Ishikawa (cell line): ENCODE data around the gene TMX4.

Source experiments
- CEBPB ChIP-seq: IDR thresholded peaks from 2 replicates; pipeline ENCODE4 v1.6.1; 2012
- CREB1 ChIP-seq: IDR thresholded peaks from 2 replicates; pipeline ENCODE4 v1.6.1; 2012; ENCODE audit warnings: low read depth
- EGR1 ChIP-seq: IDR thresholded peaks from 2 replicates; pipeline ENCODE4 v1.6.1; 2012
- EP300 ChIP-seq: IDR thresholded peaks from 2 replicates; pipeline ENCODE4 v1.6.1; 2012; ENCODE audit warnings: borderline replicate concordance
- FOXM1 ChIP-seq: IDR thresholded peaks from 2 replicates; pipeline ENCODE4 v1.6.1; 2012; ENCODE audit warnings: low read depth, borderline replicate concordance
- MAX ChIP-seq: IDR thresholded peaks from 2 replicates; pipeline ENCODE4 v1.6.1; 2012
- NFIC ChIP-seq: IDR thresholded peaks from 2 replicates; pipeline ENCODE4 v1.6.1; 2012
- RAD21 ChIP-seq: IDR thresholded peaks from 2 replicates; pipeline ENCODE4 v1.6.1; 2012; ENCODE audit warnings: low read depth
- REST ChIP-seq: IDR thresholded peaks from 2 replicates; pipeline ENCODE4 v1.6.1; 2012; ENCODE audit warnings: low read depth, mild to moderate bottlenecking
- TAF1 ChIP-seq: IDR thresholded peaks from 2 replicates; pipeline ENCODE4 v1.6.1; 2012; ENCODE audit warnings: low read depth, mild to moderate bottlenecking
- TCF12 ChIP-seq: IDR thresholded peaks from 2 replicates; pipeline ENCODE4 v1.6.1; 2012; ENCODE audit warnings: low read depth
- TEAD4 ChIP-seq: IDR thresholded peaks from 2 replicates; pipeline ENCODE4 v1.6.1; 2012
- USF1 ChIP-seq: IDR thresholded peaks from 2 replicates; pipeline ENCODE4 v1.6.1; 2012
- YY1 ChIP-seq: IDR thresholded peaks from 2 replicates; pipeline ENCODE4 v1.6.1; 2012; ENCODE audit warnings: low read depth
- ZBTB7A ChIP-seq: IDR thresholded peaks from 2 replicates; pipeline ENCODE4 v1.6.1; 2012; ENCODE audit warnings: low read depth

The TMX4 gene

GRCh38 chr20:8021541-8022269 is 2.1 kb upstream of the TMX4 start:
- TF ChIP-seq YY1 (no peak), EP300 (no peak), REST (no peak), MAX (no peak), TEAD4 (no peak), EGR1 (no peak), ZBTB7A (no peak), NFIC (no peak), TCF12 (no peak), CEBPB (no peak), TAF1 (no peak)

- TF ChIP-seq ZBTB7A (no peak), TAF1 (no peak), FOXM1 (no peak), REST (no peak), MAX (no peak), TEAD4 (no peak), TCF12 (no peak), EP300 (no peak), NFIC (no peak), USF1 (no peak), RAD21 (no peak), CREB1 (no peak), EGR1 (no peak), CEBPB (no peak), YY1 (no peak)
These were observed 936 bp upstream of the TMX4 start for GRCh38 chr20:8020314-8021079.

GRCh38 chr20:8019998-8020247 is 362 bp upstream of the TMX4 start:
- no peak for TF ChIP-seq USF1

GRCh38 chr20:8018958-8019245 is 659 bp downstream of the TMX4 start:
- TF ChIP-seq RAD21 (no peak), YY1 (no peak), FOXM1 (no peak), TAF1 (no peak; the same call in 1 of the 2 replicates), EGR1 (no peak), CREB1 (no peak), MAX (no peak), CEBPB (no peak)

- no peak for TF ChIP-seq RAD21
These were observed 6.8 kb downstream of the TMX4 start for GRCh38 chr20:8012724-8013123.

- no peak for TF ChIP-seq TCF12
- TF ChIP-seq TAF1: no peak
- TF ChIP-seq USF1: no peak
- TF ChIP-seq EP300: no peak
- TF ChIP-seq TEAD4: no peak
- no peak for TF ChIP-seq NFIC
- no peak for TF ChIP-seq FOXM1
- no peak for TF ChIP-seq EGR1
- no peak for TF ChIP-seq CEBPB
- TF ChIP-seq RAD21: no peak
- no peak for TF ChIP-seq REST
- no peak for TF ChIP-seq ZBTB7A
- TF ChIP-seq CREB1: no peak
These were observed 10.8 kb downstream of the TMX4 start for GRCh38 chr20:8008733-8009132.
